HepG2 (cell line): ENCODE results near the gene PXMP4. TPM values are rescaled to one million over a fixed set of nuclear protein-coding genes. Genes with fewer than 3 reads are reported as not detected.

ENCODE experiments used
- ATF7 ChIP-seq, 2 experiments: fragments of 450-650 bp in 1 of 2; sonication (generic) in 1 of 2; formaldehyde crosslinking in 1 of 2; IDR thresholded peaks; 2 replicates each; pipeline versions ENCODE4 v1.4.0 to v1.6.1; 2016 to 2020; ENCODE audit warnings: antibody characterized with exemption in 1 of 2, mild to moderate bottlenecking in 1 of 2, missing genetic modification reagents in 1 of 2
- DMAP1 ChIP-seq: IDR thresholded peaks from 2 replicates; pipeline ENCODE4 v1.6.1; 2016
- E2F1 ChIP-seq: sonication (generic); formaldehyde crosslinking; IDR thresholded peaks from 2 replicates; pipeline ENCODE4 v1.5.0; 2020; ENCODE audit warnings: missing genetic modification reagents
- ELF1 ChIP-seq: sonication (generic); formaldehyde crosslinking; IDR thresholded peaks from 2 replicates; pipeline ENCODE4 v1.4.0; 2020; ENCODE audit warnings: missing genetic modification reagents
- FOXA3 ChIP-seq: IDR thresholded peaks from 2 replicates; pipeline ENCODE4 v1.6.1; 2016; ENCODE audit warnings: missing genetic modification reagents, missing compliant biosample characterization
- GATAD2A ChIP-seq: IDR thresholded peaks from 2 replicates; pipeline ENCODE4 v1.6.1; 2016
- MAZ ChIP-seq, 2 experiments: sonication (generic) in 1 of 2; formaldehyde crosslinking in 1 of 2; IDR thresholded peaks; 2 replicates each; pipeline versions ENCODE4 v1.5.0 to v1.6.1; 2012 to 2020; ENCODE audit warnings: low read depth in 2 of 2, mild to moderate bottlenecking in 2 of 2, borderline replicate concordance in 1 of 2, improper control_type of control experiment in 1 of 2, low read length in 1 of 2, missing genetic modification reagents in 1 of 2, moderate library complexity in 1 of 2
- NAIF1 ChIP-seq: sonication (generic); formaldehyde crosslinking; IDR thresholded peaks from 2 replicates; pipeline ENCODE4 v1.5.0; 2020; ENCODE audit warnings: mild to moderate bottlenecking, missing genetic modification reagents, borderline replicate concordance
- PAX8 ChIP-seq: sonication (generic); formaldehyde crosslinking; IDR thresholded peaks from 2 replicates; pipeline ENCODE4 v1.8.0; 2022; ENCODE audit warnings: mild to moderate bottlenecking, missing genetic modification reagents, borderline replicate concordance
- POLR2A ChIP-seq, 2 experiments: IDR thresholded peaks; 2 replicates each; pipeline ENCODE4 v1.6.1; 2011; ENCODE audit warnings: low read depth in 2 of 2, low read length in 2 of 2, mild to moderate bottlenecking in 1 of 2, moderate library complexity in 1 of 2; ENCODE audit not compliant: insufficient read depth in 1 of 2
- SP2 ChIP-seq: sonication (generic); formaldehyde crosslinking; IDR thresholded peaks from 2 replicates; pipeline ENCODE4 v1.5.1; 2020; ENCODE audit warnings: mild to moderate bottlenecking, missing genetic modification reagents
- SPEN ChIP-seq: sonication (generic); formaldehyde crosslinking; IDR thresholded peaks from 2 replicates; pipeline ENCODE4 v1.5.1; 2020; ENCODE audit warnings: low read depth, mild to moderate bottlenecking, missing genetic modification reagents
- ZBTB20 ChIP-seq: sonication (generic); formaldehyde crosslinking; IDR thresholded peaks from 2 replicates; pipeline ENCODE4 v1.8.1; 2023; ENCODE audit warnings: missing genetic modification reagents, low read depth, mild to moderate bottlenecking, borderline replicate concordance
- ZNF143 ChIP-seq: sonication (generic); formaldehyde crosslinking; IDR thresholded peaks from 2 replicates; pipeline ENCODE4 v1.4.0; 2020; ENCODE audit warnings: missing genetic modification reagents
- ZNF160 ChIP-seq: sonication (generic); formaldehyde crosslinking; IDR thresholded peaks from 2 replicates; pipeline ENCODE4 v1.8.0; 2022; ENCODE audit warnings: mild to moderate bottlenecking, inconsistent platforms, missing genetic modification reagents
- ZNF235 ChIP-seq: sonication (generic); formaldehyde crosslinking; IDR thresholded peaks from 2 replicates; pipeline ENCODE4 v1.8.1; 2023; ENCODE audit warnings: mild to moderate bottlenecking, missing genetic modification reagents, borderline replicate concordance
- ZNF256 ChIP-seq: sonication (generic); formaldehyde crosslinking; conservative IDR thresholded peaks from 2 replicates; pipeline ENCODE4 v1.4.0; 2020; ENCODE audit warnings: missing genetic modification reagents
- ZNF33A ChIP-seq: sonication (generic); formaldehyde crosslinking; IDR thresholded peaks from 2 replicates; pipeline ENCODE4 v1.5.1; 2020; ENCODE audit warnings: missing genetic modification reagents, mild to moderate bottlenecking, moderate library complexity, borderline replicate concordance
- ZNF660 ChIP-seq: sonication (generic); formaldehyde crosslinking; IDR thresholded peaks from 2 replicates; pipeline ENCODE4 v1.5.1; 2020; ENCODE audit warnings: mild to moderate bottlenecking, low read depth, missing genetic modification reagents, borderline replicate concordance
- ZNF780A ChIP-seq: sonication (generic); formaldehyde crosslinking; IDR thresholded peaks from 2 replicates; pipeline ENCODE4 v1.8.0; 2022; ENCODE audit warnings: mild to moderate bottlenecking, missing genetic modification reagents, moderate library complexity
- ZNF781 ChIP-seq: sonication (generic); formaldehyde crosslinking; IDR thresholded peaks from 2 replicates; pipeline ENCODE4 v1.5.1; 2020; ENCODE audit warnings: borderline replicate concordance, mild to moderate bottlenecking, missing genetic modification reagents; ENCODE audit errors: not compliant biosample characterization
- ZNF850 ChIP-seq: sonication (generic); formaldehyde crosslinking; conservative IDR thresholded peaks from 2 replicates; pipeline ENCODE4 v1.9.0; 2021; ENCODE audit warnings: mild to moderate bottlenecking, missing genetic modification reagents
- polyA plus RNA-seq, 8 experiments: library from polyadenylated mRNA; depleted of rRNA in 3 of 8; stranded (reverse) in 7 of 8; unstranded in 1 of 8; fragments of >200 nt; fragmentation: Illumina TruSeq in 4 of 8; extraction: Trizol in 4 of 8; gene quantifications; 2 replicates each; pipeline versions ENCODE4 v1.2.1 to v1.2.3, GENCODE V29; 2011 to 2016; ENCODE audit warnings: low read depth in 4 of 8, missing spikeins in 1 of 8, mixed read lengths in 1 of 8; ENCODE audit not compliant: insufficient read depth in 1 of 8
- total RNA-seq, 5 experiments: library from RNA; depleted of rRNA; stranded (reverse); fragments of >200 nt; fragmentation: Illumina TruSeq; extraction: Trizol; gene quantifications; 2 replicates each; pipeline ENCODE4 v1.2.3, GENCODE V29; 2016; ENCODE audit warnings: low read depth in 1 of 5
- TF ChIP-seq, protein P1 (sequence below): sonication (generic); formaldehyde crosslinking; IDR thresholded peaks from 2 replicates; pipeline ENCODE4 v1.5.0; 2020; ENCODE audit warnings: missing genetic modification reagents, mild to moderate bottlenecking, borderline replicate concordance
- TF ChIP-seq, protein P2 (sequence below): sonication (generic); formaldehyde crosslinking; IDR thresholded peaks from 2 replicates; pipeline ENCODE4 v1.5.1; 2020; ENCODE audit warnings: mild to moderate bottlenecking, moderate library complexity, missing genetic modification reagents

PXMP4 gene
- total and polyA plus RNA-seq, 2 of the 13 experiments (the other 11 are each of a cell fraction or from before 2014, with no cell fraction given): not detected

DNA sequence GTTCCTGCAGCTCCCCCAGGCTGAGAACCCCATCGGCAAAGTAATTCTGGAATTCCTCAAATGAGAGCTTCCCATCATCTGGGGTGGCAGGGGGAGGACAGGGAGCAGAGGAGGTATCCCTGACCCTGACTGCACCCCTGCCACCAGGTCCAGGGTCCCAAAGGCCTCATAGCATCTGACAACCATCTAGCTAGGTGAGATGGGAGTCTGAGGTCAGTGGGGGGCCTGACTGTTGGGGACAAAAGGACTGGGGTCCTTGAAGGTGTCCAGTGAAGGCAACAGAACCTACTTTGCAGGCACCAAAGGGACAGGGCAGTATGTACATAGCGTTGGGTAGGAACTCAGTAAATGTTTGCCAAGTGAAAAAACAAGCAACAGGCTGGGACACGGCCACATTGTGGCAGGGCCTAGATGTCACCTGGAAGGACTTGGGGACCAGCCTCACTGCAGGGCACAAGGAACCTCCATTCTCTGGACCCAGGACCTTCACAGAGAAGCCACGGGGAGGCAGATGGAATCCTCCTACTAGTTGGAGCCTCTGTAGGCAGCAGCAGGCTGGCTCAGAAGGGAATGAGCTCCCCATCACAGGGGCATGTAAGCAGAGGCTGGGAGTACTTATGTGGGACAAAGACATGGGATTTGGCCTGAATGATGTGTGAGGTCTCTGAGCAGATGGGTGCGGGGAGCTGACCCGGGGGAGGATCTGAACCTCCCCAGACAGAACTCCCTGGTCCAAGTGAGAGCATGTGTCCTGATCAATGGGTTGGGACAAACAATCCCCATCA, 49.2 kb downstream of the PXMP4 start (continued):
- TF ChIP-seq, protein P1, sequence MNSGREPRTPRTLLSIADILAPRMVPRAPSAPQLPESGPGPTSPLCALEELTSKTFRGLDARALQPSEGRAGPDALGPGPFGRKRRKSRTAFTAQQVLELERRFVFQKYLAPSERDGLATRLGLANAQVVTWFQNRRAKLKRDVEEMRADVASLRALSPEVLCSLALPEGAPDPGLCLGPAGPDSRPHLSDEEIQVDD: no peak
- TF ChIP-seq MAZ (IDR thresholded peaks at IDR 0.05; ENCODE audit: borderline replicate concordance, low read depth, low read length): no peak
- no peak for TF ChIP-seq MAZ (CRISPR knock-in tag; IDR thresholded peaks at IDR 0.05; ENCODE audit: low read depth)
- TF ChIP-seq ZNF235 (CRISPR knock-in tag): 0 out of 2 replicates have a peak, but pooled peaks have one; percentile 7
- no peak for TF ChIP-seq PAX8 (CRISPR knock-in tag)
- TF ChIP-seq ZNF160 (CRISPR knock-in tag): no peak
- no peak for TF ChIP-seq ATF7 (IDR thresholded peaks at IDR 0.05)
- TF ChIP-seq ATF7 (CRISPR knock-in tag; IDR thresholded peaks at IDR 0.05): no peak
- no peak for TF ChIP-seq ZNF780A
- TF ChIP-seq DMAP1: no peak
- no peak for TF ChIP-seq POLR2A (IDR thresholded peaks at IDR 0.05; ENCODE audit: insufficient read depth in 1 of 2, low read depth in 2 of 2, low read length in 2 of 2)
- TF ChIP-seq ELF1: no peak
- TF ChIP-seq ZNF33A (CRISPR knock-in tag): no peak
- TF ChIP-seq E2F1 (CRISPR knock-in tag): no peak
- 0 out of 2 replicates have a peak, but pooled peaks have one; percentile 4 for TF ChIP-seq FOXA3
- TF ChIP-seq ZNF850 (CRISPR knock-in tag): no peak
- 0 out of 2 replicates have a peak, but pooled peaks have one; percentile 41 for TF ChIP-seq ZNF256 (CRISPR knock-in tag)
- no peak for TF ChIP-seq NAIF1
- TF ChIP-seq ZNF143 (CRISPR knock-in tag): no peak
- no peak for TF ChIP-seq ZNF660 (CRISPR knock-in tag)
- peak; percentile 7 for TF ChIP-seq ZNF781 (CRISPR knock-in tag)
- no peak for TF ChIP-seq ZBTB20
- TF ChIP-seq, protein P2, sequence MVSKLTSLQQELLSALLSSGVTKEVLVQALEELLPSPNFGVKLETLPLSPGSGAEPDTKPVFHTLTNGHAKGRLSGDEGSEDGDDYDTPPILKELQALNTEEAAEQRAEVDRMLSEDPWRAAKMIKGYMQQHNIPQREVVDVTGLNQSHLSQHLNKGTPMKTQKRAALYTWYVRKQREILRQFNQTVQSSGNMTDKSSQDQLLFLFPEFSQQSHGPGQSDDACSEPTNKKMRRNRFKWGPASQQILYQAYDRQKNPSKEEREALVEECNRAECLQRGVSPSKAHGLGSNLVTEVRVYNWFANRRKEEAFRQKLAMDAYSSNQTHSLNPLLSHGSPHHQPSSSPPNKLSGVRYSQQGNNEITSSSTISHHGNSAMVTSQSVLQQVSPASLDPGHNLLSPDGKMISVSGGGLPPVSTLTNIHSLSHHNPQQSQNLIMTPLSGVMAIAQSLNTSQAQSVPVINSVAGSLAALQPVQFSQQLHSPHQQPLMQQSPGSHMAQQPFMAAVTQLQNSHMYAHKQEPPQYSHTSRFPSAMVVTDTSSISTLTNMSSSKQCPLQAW: no peak
- no peak for TF ChIP-seq GATAD2A (CRISPR knock-in tag)
- no peak for TF ChIP-seq SPEN (CRISPR knock-in tag)
- TF ChIP-seq SP2 (CRISPR knock-in tag): no peak
